Upper lobe of left lung (tissue), 4 donors: ENCODE measurements around the gene KCNN4.

Experiments used
- CTCF ChIP-seq, 6 experiments: fragments of 450-650 bp in 4 of 6; fragments of 200-600 bp in 2 of 6; sonication (generic) in 2 of 6; IDR thresholded peaks; one replicate each; pipeline ENCODE4 v1.5.1; 2016 to 2019; ENCODE audit warnings: antibody characterized with exemption in 6 of 6
- EP300 ChIP-seq, 4 donors: sonication (generic); formaldehyde crosslinking; IDR thresholded peaks; one replicate each; pipeline ENCODE4 v1.5.1; 2017; ENCODE audit warnings: antibody characterized with exemption in 4 of 4, control low read depth in 2 of 4

- TF ChIP-seq CTCF (IDR thresholded peaks at IDR 0.05) (no peak), EP300 (IDR thresholded peaks at IDR 0.05) (no peak)
Measured at GRCh38 chr19:43782311-43782660, 1.5 kb upstream of the KCNN4 start.
